GM19240 (cell line): ENCODE measurements around the gene DELE1.

Experiments used
- DNase-seq: peaks from one replicate; pipeline ENCODE4 v3.0.0; 2011; ENCODE audit warnings: low spot score; ENCODE audit not compliant: insufficient read length

DELE1 gene, protein sequence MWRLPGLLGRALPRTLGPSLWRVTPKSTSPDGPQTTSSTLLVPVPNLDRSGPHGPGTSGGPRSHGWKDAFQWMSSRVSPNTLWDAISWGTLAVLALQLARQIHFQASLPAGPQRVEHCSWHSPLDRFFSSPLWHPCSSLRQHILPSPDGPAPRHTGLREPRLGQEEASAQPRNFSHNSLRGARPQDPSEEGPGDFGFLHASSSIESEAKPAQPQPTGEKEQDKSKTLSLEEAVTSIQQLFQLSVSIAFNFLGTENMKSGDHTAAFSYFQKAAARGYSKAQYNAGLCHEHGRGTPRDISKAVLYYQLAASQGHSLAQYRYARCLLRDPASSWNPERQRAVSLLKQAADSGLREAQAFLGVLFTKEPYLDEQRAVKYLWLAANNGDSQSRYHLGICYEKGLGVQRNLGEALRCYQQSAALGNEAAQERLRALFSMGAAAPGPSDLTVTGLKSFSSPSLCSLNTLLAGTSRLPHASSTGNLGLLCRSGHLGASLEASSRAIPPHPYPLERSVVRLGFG

DNA sequence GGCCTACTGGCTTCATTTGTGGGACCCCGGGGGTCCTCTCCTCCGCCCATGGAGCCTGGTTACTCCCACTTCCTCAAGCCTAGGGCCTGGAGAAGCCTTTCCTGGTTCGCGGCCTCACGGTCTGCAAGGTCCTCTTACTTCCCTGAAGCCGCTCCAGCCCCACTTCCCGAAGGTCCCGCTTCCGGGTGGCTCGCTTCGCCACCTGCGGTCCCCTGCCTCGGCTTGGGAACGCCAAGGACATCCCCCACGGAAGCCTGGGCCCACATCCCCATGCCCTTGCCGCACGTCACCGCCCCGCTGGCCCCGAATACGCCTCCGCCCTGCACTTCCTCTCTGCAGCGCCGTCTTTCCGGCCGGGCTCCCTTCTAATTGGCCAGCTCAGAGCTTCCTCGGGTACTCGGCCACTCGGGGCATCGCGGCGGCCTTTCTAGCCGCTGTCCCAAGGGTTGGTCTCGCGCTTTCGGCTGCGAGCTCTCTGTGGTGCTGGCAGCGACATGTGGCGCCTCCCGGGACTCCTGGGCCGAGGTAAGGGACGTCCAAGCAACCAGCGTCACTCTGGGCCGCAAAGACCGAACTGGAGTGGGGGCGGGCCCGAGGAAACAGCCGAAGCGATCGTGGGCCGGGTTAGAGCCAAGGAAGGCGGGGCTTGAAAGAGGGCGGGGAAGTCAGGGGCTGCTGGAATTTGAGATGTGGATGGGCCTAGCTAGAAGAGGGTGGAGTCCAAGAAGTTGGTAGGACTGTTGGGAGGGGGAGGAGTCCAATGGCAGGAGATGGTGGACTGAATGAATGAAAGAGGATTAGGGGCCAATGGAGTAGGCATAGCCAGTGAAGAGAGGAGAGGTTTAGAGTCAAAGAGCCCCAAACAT lies at the start of gene DELE1:
Gene DELE1 (plus strand): TSS at position 424 of the 866 bp plus-strand sequence. CDS start 71 bp downstream, at position 495.
- DNase-seq, result peak; percentile 89

GRCh38 chr5:141873933-141874261 lies 49.8 kb upstream of the DELE1 start:
- no peak for DNase-seq

DNA sequence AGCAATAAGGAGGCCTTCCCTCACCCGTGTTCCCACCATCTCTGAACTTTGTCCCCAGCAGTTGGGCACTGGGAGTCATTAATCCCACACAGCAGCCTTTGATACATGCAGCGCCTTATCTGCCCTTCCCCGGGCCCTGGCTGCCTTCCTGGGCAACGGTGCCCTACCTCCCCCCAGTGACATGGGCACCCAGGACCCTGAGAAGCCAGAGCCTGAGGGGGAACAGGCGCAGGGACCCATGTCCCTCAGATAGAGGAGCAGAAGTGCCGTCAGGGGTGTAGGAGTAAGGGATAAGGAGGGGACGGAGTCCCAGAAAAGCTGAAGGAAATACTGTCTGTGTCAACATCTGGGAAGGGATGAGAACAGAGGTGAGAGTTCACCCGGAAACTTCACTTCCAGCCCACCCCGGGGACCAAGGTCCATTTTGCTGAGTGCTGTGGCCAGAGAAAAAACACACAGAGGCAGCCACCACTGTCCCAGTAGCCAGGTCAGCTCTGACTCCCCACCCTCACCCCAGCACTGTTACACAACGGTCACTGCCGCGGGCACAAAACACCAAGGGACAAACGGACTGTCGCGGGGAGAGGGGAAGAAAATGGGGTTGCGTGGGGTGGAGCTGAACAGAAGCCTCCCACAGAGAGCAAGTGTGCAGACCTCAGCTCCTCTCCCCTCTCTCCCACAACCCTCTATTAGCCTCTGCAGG lies 49.3 kb upstream of the DELE1 start:
- no peak for DNase-seq

DNA sequence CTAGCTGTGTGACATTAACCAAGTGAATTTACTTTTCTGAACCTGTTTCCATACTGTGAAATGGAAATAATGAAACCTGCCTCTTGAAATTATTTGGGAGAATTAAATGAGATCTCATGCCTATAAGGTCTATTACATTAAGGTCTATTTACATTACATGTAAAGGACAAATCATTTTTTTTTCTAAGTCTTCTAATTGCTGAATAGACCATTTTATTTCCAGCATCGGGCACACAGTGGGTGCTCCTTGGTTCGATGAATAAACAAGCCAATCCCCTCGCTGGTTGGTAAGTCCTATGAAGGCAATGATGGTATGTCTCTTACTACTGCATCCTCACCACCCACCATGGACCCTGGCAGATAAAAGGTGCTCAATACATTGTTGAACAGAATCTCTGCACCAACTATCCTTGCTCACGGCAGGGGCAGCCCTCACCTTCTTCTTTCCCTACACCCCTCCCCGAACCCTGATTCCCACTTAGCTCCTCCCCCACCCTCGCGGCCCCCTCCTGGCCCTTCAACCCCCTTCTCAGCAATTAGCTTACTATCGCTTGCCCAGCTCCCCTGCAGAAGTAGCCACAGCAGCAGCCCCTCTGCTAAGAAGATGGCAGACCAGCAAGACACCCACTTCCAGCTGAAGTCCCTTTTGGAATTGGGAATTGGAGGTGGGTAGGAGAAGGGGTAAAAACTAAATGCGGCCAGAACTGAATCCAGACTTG lies 48.5 kb upstream of the DELE1 start:
- DNase-seq, result no peak

GRCh38 chr5:141875795-141876627 lies 47.7 kb upstream of the DELE1 start:
- DNase-seq, result no peak

DNA sequence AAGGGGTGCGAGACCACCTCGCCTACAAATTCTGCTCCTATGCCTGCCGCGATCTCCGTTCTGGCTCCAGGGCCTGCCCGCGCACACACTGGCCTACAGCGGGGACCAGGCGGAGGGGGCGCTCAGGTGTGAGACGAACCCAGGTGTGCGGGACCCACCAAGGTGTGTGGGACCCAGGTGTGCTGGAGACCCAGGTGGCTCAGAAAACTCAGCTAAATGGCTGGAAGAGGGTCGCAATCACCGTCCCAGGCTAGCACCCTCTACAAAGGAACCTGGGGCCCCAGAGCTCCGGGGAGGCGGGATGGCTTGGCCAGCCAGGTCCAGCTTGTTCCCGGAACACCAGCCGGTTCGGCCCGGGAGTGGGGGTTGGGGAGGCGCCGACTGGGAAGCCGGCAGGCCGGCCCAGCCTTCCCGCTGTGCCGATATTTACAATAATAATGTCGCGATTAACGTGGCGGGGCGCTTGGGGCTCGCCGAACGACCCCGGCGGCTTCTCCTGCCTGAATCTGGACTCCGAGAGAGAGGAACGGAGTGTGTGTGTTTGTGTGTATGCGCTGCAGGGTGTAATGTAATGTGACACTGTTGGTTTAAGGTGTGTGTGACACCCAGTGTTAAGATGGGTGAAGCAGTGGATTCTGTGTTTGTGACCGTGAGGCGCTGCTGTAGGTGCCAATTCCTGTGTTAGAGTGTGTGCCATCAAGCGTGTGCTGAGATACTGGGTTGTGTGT lies 46.9 kb upstream of the DELE1 start:
- DNase-seq, result no peak

DNA sequence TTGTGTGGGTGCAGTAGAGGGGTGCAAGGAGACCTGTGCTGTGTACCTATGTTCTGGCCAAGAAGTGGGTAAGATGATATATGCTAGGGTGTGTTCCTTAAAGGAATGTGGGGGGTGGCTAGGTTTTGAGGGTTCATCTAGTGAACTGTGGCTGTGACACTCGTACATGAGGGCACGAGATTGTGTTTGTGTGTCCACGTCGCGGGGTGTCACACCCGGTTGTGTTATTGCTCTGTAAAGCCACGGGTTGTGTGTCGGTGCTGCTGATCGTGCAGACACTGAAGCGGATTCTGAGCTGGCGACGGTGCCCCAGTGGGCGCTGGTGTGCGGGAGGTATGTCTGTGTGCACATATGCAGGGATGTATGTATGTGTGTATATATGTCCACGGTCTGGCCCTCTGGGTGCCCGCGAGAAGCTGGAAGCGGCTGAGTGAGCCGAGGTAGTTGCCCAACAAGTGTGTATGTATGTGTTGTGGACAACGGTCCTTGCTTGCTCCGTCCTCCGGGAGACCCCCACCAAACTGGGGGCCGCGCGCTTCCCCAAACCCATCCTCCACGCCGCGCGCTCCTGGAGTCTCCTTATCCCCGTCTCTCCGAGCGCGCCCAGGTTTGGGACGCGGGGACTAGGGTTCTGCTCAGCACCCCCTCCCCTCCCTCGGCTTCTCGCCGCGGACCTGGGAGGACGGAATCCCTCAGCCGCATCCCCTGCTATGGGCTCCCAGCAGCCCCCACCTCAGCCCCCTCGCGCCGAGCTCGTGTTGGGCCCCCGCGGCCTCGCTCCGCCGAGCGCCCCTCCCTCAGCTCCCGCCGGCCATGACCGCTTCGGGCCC lies 46.1 kb upstream of the DELE1 start:
- no peak for DNase-seq

DNA sequence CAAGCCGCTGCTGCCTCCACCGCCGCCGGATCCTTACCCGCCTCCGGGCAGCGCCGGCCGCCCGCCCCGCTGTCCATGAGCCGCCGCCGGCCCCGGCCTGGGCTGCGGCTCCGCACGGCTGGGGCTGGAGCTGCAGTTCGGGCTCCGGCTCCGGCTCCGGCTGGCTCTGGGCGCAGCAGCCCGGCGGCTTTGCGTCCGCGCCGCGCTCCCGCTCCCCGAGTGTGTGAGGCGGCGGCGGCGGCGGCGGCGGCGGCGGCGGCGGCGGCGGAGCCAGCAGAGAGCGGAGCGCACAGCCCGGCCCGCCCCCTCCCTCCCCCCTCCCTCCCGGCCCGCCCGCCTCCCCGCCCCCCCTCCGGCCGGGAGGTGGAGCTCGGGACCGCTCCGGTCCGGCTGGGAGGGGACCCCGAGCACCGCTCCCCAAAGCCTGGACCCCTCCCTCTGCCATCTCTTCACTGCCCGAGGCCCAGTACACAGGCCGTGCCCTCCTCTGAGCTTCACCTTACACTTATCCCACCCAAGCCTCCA lies 45.4 kb upstream of the DELE1 start, which contains the start of gene PCDH1:
Gene PCDH1 (minus strand): TSS at position 225 of the 525 bp plus-strand sequence. CDS start 148 bp downstream, at position 77.
- DNase-seq, result no peak

DNA sequence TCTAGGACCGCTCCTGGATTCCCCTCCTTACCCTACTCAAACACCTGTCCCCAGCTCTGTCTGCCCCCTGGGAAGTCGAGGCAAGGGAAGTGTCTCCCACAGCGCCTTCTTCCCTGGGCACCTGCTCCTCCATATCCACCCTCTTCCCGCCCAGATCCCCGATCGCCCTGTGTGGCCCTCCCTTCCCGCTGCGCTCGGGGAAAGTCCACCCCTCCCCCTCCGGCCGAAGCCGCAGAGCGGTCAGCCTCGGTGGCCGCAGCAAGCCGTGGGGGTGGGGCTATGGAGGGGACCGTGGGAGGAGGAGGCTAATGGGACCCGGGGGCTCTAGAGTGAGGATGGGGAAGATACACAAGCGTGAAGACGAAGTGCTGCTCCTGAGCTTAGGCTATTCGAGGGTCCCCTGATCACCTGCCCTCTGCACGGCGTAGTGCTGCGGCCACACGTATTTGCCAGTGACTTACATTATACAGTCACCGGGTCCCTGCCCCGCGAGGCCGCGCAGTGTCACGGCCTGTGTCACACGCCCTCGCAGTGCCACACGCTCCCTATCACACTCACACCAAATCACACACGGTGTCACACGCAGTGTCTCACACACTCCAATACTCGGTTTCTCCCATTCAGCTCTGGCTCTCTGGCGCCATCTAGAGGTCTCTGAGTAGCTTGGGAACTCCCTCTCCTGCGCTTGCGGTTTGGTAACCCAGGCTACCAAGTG lies 44.8 kb upstream of the DELE1 start:
- DNase-seq, result peak; percentile 74

DNA sequence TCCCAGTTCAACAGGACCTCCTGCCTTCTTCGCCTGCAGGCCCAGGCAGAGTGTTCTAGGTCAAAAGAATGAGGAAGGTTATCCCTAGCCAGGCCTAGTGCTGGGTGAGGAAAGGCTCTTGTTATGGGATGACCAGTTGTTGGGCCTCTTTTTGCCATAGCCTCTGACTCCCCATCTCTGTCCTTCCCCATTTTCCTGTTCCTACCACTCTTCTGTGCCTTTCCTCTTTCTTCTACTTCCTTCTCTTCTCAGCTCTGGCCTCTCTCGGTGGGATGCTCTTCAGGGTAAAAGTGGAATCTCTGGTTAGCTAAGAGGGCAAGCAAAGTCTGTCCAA lies 44.3 kb upstream of the DELE1 start:
- no peak for DNase-seq

DNA sequence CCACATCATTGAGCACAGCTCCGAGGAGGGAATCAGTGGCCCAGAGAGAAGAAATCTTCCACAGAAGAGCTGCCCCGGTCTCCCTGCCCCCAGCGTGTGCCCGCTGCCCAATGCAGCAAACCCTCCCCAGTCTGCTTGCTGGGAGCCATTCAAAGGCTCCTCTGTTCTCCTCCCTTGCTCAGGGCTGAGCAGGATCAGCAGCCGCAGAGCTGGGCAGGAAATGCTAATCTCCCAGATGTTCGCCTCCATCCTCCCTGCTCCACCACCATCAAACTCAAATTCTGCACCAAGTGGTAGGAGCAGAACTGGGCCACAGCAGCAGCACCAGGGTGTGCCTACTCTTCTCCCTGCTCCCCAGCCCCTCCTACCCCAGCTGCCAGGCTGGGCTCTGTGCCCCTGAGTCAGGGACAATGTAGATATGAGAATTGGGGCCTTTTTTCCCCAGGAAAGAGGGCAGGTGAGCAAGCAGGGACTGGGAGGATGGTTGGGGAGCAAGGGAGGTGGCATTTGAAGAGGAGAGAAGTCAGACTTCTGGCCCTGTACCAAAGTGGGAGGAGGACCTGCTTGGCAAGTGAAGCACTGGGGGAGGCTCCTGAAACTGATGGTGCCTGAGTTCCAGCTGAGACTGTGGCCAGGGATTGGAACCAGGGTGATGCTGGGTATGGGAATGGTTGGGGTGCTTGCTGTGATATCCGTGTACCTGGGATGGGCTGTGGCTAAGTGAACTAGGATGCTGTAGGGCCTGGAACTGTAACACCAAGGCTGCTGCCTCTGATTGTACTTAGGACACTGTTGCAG lies 43.5 kb upstream of the DELE1 start:
- no peak for DNase-seq

GRCh38 chr5:141880961-141881801 lies 42.5 kb upstream of the DELE1 start:
- no peak for DNase-seq

DNA sequence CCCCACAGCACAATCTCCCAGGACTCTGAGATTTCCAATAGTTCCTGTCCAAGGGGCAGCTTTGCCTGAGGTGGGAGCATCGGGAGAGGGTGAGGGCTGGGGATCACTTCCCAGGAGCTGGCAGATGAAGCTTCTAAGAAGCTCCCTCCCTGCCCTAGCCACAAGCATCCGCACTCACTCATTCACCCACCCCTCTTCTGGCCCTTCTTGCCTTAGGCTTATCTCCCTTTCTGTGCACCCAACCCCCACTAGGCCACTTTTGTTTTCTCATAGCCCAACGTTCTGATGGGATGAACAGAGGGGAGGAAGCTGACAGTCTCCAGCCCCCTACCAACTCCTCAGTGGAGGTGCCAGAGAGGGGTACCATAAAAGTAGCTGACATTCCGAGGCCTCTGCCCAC lies 41.8 kb upstream of the DELE1 start:
- DNase-seq, result no peak

DNA sequence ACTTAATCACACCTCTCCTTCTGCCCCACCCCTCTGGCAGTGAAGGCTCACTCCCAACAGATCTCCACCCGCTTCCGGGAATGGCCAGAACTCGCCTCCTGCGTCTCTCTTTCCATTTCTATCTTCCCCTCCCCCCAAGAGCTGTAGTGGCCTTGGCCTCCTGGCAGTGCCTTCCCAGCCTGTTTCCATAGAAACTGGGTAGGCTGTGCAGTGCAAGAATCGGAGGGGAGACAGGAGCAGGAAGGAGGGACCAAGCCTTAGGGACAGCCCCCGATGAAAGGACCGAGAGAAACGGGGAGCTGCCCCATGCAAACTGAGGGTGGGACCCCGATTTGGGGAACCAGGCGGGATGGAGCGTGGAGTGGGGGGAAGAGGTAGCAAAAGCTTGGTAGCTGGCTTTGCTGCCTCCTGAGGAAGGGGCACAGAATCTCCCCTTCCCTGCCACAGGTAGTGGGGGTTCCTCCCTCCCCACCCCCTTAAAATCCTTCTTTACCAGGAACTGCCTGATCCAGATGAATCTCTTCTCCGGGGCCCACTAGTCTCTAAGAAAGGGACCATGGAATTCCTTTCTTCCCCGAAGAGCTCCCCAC lies 41.0 kb upstream of the DELE1 start:
- DNase-seq, result no peak

DNA sequence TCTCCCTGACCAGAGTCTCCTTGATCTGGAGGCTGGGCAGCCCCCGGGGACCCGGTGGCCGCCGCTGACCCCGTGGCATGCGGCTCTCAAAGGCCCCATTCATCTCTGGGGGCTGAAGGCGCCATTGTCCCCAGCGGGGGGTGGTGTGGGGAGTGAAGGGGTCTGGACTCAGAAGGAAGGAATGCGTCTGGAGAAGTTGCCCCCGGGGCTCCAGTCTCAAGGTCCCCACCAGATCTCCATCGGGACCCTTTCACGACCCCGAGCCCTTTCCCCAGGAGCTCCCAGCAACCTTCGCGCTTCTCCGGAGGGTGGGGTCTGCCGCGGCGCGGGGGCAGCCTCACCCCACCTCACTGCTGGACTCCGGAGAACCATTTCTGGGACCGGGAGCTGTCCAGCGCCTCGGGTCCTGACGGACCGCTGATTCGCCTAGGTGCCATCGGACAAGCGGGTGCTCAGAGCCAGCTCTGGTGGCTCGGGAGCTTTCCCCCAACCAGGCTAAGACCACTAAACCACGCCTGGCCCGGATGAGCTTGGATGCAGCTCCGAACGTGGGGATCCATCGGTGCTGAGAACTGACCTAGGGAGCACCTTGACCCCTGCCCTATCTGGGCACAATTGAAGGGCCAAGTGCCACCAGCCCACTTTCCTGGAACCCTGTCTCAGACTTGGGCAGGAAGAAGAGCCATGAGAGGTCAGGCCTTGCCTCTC lies 40.3 kb upstream of the DELE1 start:
- no peak for DNase-seq
